Stimulated activated CD4-positive, alpha-beta T cell treated with anti-CD3 and anti-CD28 coated beads, Interleukin-12 subunit alpha, Interleukin-12 subunit beta, amount 100 ng/mL, for 48 hours (primary cell): Measurements from ENCODE around the gene KDM1B.
A peak's percentile ranks its signal among the peaks of the same experiment; 100 is the strongest.
"Not testable (repeated sequence)": the region's sequence is repeated elsewhere in the genome, so short reads cannot be mapped to it uniquely, and the experiment has no call there.

Experiments
- DNase-seq, 3 donors: peaks; one replicate each; pipeline ENCODE4 v3.0.0-alpha.2; 2020; ENCODE audit warnings: low read depth in 2 of 3, low spot score in 1 of 3

KDM1B gene

DNA sequence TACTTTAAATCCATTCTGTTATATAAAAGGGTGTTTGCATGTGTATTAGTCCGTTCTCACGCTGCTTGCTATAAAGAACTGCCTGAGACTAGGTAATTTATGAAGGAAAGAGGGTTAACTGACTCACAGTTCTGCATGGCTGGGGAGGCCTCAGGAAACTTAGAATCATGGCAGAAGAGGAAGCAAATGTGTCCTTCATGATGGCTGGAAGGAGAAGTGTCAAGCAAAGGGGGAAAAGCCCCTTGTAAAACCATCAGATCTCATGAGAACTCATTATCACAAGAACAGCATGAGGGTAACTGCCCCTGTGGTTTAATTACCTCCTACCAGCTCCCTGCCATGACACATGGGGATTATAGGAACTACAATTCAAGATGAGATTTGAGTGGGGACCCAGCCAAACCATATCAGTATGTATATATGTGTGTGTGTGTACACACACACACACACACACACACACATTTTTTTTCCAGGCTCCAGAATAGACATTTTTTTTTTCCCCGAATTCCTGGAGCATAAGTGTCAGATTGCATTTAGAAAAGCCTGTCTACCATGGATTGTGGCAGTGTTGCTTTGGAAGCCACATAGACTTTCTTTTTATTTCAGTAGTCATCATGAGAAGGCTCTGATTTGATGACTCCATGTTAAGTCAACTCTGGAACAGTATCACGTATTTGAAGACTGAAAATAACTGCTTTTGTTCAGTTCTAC, 31.5 kb downstream of the KDM1B start:
- DNase-seq = no peak

DNA sequence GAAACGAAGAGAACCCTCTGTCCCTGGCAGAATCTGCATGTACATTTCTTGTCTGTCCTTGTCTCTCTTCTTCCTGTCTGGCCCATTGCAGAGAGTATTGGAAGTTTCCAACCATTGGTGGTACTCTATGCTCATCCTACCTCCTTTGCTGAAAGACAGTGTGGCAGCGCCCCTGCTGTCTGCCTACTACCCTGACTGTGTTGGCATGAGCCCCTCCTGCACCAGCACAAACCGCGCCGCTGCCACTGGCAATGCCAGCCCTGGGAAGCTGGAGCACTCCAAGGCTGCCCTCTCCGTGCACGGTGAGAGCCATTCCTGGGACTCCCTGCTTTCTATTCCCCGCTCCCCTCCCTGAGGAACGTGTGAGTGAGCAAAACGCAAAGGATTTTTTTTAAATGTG, 32.5 kb downstream of the KDM1B start:
- no peak for DNase-seq

DNA sequence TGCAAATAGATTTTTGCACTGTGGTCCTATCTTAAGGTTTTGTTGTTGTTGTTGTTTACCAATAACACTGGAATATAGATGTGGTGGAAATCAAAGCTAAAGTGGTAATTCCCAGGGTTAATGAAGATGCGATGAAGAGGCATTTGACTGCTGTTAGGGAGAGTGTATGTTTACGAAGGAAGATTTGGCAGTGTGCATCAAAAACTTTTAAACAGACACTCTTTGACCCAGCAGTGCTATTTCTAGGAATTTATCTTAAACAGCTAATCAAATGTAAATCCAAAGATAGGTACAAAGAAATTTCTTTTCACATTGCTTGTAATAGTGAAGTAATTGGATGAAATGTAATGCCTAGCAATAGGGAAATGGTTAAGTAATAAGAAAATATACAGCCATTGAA, 34.0 kb downstream of the KDM1B start:
- no peak for DNase-seq

DNA sequence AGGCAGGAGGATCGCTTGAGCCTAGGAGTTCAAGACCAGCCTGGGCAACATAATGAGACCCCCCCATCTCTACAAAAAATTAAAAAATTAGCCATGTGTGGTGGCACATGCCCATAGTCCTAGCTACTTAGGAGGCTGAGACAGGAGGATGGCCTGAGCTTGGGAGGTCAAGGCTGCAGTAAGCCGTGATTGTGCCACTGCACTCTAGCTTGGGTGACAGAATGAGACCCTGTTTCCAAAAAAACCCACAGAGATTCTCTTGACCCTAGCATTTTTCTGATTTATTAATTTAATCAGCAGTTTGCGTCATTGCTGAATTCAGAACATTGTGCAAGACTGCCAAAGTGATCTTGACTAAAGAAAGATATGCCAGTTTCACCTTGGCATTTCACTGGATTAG, 36.8 kb downstream of the KDM1B start:
- DNase-seq = no peak

DNA sequence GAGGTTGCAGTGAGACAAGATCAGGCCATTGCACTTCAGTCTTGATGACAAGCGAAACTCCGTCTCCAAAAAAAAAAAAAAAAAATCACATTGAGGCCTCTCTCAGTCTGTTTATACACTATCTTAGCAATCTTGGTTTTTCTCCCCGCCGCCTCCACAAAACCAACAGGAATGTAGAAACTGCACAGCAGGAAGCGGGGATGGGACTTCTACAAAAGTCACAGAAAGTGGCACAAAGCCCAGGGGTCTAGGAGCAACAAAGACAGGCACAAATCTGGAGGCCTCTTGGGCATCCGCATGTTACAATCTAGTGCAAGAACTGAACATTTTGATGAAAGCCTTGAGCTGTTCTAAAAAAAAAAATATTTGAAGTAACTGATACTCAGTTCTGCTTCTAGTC, 48.6 kb downstream of the KDM1B start:
- DNase-seq = no peak

DNA sequence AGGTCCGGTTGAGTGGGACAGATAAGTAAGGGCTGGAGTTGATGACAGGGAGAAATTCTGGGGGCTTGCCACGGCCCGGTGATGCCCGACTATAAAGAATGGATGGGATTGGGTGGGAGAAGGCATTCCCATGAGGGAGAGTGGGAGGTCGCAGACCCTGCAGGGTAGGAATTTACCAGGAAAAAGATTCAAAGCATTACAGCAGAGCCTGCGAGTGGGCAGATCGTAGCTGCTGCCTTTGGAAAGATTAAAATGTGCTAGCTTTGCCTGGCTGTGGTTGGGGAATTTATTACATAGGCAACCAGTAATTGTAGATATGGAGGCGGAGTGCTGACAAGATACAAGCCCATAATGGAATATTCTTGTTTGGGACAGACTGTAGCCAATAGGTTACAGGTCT, 49.5 kb downstream of the KDM1B start:
- DNase-seq = no peak

DNA sequence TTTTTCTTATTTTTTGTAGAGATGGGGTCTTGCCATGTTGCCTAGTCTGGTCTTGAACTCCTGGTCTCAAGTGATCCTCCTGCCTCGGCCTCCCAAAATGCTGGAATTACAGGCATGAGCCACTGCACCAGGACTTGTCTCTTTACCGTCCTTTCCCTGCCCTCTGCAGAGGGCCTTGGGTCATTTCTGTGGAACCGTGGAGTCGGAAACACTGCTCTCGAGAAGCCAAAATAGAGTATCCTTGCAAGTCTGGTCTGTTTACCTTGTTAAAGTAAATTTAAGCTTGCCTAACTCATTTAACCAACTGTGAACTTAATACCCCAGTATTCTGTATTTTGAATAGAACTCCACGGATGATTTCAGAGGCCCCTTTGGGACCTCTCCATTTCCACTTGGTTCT, 51.4 kb downstream of the KDM1B start:
- DNase-seq = no peak

DNA sequence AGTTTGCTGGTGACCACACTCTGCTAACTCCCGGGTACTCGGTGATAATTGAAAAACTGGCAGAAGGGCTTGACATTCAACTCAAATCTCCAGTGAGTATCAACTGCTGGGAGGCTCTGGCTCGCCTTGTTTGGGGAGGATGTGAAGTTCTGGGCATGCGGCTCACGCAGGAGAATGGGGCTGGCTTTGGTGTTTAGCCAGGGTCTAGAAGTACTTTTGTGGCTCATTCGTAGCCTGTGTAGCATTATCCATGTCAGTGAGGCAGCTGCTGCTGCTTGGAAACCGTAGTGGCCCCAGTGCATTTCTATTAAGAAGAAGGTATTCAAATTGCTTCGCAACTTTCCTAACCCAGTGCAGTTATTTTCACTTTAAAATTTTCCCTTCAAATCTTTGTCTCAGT, 52.2 kb downstream of the KDM1B start:
- no peak for DNase-seq

DNA sequence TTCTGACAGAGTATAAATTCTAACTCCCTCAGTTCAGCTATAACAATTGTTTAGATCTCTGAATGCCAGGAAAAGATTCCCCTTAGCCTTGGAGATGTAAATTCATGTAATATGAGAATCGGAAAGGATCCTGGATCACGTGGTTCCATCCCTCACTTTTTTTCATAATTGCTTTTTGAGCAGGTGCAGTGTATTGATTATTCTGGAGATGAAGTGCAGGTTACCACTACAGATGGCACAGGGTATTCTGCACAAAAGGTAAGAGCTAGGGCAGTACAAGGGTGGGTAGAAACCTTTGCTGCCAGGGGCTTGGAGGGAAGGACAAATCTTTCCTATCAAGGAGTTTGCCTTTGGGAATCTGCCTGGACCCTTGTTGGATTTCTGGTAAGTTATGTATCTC, 52.7 kb downstream of the KDM1B start:
- no peak for DNase-seq

DNA sequence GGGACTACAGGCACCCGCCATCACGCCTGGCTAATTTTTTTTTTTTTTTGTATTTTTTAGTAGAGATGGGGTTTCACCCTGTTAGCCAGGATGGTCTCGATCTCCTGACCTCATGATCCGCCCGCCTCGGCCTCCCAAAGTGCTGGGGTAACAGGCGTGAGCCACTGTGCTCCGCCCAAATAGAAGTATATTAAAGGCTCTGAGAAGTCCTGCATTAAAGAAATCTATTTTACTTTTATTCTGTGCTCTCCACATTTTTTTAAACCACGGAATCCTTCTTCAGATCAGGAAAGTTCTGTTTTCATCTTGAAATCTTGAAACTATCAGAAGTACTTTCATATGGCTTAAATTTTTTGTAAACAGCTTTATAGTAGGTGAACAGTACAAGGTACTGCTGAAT, 53.6 kb downstream of the KDM1B start:
- not testable (repeated sequence) for DNase-seq

DNA sequence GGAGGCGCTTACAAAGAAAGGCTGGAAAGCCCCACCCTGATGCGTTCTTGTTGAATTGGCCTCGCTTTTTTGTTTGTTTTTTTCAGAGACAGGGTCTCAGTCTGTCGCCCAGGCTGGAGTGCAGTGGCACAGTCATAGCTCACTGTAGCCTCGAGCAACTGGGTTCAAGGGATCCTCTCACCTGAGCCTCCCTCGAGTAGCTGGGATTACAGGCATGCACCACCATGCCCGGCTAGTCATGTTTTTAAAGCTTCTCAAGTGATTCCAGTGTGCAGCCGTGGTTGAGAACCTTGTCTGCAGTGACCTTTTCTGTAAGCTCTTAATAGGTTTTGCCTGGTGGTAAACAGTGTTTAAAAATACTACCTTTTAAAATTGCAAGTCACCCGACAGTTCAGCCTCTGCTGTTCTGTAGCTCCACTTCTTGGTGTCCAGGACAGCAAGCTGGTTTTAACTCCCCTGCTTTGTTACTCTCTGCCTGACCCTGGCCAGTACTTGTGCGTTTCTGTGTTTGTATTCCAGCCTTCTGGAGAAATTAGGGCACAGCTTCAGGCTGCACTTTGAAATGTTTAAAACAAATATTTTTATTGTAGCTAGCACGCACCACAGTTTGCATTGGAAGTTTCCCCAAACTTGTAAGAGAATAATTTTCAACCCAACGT, 54.4 kb downstream of the KDM1B start:
- DNase-seq = no peak

DNA sequence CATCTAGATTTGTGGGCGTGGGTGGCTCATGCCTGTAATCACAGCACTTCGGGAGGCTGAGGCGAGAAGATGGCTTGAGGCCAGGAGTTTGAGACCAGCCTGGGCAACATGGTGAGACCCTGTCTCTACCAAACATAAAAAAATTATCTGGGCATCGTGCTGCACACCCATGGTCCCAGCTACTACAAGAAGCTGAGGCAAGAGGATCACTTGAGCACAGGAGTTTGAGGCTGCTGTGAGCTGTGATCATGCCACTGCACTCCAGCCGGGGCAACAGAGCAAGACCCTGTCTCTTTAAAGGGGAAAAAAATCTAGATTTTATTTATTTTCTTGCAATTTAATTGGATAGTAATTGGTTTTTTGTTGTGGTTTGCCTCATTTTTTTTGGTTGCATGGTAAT, 55.5 kb downstream of the KDM1B start:
- no peak for DNase-seq

DNA sequence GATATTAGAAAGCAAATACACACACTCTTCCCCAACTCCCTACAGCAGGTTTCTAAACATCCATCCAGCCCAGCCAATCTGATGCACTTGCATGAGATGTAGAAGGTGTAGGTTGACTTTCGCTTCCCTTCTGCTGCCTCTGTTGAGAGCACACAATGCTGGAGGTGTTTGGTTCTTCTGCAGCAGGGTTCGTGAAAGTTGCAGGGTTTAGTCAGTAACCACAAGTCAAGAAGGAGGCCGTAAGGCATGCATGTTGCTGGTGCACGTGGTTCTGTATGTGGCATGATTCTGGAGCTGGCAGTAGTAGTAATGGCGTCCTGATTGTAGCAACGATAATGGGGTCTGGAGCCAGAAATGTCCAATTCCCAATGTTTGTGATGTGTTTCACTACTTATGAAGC, 56.1 kb downstream of the KDM1B start:
- DNase-seq = peak in 2 of 3 donors; percentile 15 to 19

DNA sequence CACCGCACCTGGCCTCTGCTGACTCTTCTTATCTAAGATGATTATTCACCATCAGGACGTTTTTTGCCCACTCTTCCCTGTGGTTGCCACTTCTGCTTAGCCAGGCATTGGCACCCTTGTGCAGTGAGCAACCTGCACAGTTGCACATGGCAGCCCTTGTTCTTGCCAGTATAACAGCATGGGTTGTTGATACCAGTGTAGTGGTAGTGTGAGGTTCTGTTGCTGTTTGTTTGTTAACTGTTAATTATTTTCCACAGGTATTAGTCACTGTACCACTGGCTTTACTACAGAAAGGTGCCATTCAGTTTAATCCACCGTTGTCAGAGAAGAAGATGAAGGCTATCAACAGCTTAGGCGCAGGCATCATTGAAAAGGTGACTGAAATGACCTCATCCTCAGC, 57.0 kb downstream of the KDM1B start:
- DNase-seq = no peak

DNA sequence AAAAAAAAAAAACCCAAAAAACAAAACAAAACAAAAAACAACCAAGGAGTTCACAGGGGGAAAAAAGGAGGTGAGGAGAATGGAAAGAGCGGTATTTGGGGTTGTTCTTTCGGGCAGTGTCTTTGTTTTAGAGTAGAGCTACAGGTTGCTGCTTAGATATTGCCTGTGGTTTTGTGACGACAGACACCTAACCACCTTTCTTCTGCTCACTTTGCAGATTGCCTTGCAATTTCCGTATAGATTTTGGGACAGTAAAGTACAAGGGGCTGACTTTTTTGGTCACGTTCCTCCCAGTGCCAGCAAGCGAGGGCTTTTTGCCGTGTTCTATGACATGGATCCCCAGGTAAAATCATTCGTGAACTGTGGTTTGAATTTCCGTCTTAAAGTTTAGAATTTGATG, 58.2 kb downstream of the KDM1B start:
- DNase-seq = no peak

DNA sequence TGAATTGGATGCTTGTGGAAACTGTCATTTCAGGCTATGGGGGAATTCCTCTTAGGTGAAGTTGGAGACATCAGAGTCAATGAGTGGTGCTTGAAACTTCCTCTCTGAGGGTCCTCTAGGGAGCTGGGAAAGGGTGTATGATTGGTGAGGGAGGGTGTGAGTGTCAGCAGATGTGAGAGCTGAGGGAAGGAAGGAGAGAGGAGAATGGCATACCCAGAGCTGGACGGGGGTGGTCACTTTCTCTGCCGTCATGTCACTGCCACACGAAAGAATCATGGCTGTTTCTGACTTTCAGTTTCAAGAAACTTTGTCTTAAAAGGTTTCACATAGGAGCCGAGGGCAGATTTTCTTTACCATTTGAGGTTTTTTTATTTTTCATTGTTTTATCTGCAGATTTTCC, 58.8 kb downstream of the KDM1B start:
- DNase-seq = no peak

DNA sequence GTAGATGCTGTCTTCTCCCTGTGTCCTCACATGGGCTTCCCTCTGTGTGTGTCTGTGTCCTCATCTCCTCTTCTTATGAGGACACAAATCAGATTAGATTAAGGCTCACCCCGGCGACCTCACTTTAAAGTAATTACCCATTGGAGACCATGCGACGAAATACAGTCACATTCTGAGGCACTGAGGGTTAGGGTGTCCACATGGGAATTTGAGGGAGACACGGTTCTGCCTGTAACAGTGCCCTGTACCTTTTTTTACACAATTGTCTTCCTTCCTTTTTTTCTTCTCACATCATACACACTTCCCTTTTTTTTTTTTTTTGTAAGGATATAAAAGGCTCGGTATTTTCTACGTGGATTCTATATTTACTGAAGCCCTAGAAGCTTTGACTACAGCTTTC, 60.2 kb downstream of the KDM1B start:
- DNase-seq = no peak

DNA sequence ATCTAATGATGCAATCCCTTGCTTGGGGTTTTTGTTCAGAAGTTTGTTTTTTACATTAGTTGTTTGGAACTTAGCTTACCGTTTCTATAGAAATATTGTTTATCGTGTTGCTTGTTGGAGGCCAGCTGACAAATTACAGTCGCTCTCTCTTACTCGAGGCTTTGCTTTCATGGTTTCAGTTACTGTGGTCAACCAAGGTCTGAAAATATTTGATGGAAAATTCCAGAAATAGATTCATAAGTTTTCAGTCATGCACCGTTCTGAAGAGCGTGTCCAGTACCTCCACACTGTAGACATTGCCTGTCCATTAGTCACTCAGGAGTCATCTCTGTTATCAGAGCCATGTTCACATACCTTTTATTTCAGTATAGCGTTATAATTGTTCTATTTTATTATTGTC, 61.2 kb downstream of the KDM1B start:
- no peak for DNase-seq

DNA sequence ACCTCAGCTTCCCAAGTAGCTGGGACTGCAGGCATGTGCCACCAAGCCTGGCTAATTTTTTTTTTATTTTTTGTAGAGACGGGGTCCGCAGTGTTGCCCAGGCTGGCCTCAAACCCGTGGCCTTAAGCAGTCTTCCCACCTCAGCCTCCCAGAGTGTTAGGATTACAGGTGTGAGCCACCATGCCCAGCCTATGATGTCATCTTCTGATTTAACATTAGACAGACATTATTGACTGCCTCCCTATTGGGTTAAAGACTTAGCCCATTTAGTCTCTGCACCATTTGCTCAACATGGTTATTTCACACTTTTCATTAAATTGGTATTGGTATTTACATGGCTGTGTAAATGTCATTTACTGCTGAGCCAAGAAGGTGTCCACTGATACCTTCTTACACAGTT, 63.0 kb downstream of the KDM1B start:
- no peak for DNase-seq

DNA sequence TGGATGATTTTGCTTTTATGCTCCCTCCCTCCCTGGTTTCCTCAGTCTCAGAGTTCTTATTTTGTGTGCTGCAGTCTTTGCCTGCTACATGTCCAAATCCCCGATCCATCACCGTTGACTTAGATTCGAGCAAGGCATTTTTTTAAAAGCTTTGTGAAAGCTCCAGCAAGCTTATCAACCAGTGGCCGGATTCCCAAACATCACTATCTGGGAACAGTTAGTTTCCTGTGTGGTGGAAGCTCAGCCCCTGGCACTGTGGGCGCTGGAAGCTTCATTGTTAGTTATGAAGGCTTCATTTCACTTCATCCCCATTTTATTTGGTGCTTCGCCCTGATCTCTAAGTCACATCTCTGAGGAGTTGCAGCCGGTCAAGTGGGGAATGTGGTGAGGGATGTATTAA, 64.4 kb downstream of the KDM1B start:
- DNase-seq = no peak

DNA sequence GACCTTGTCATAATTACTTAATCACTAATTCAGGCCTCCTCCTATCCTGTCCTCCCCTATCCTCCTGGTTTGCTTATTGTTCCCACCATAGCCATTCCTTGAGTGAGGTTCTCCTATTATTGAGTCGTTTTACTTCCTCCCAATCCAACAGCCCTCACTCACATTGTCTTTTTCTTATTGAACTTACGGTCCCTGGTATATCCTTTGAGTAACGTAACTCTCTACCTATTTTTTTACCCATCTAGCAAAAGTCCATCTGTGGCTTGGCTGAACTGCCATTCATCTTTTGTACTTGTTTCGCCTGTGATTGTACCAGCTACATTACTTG, 66.0 kb downstream of the KDM1B start:
- no peak for DNase-seq

DNA sequence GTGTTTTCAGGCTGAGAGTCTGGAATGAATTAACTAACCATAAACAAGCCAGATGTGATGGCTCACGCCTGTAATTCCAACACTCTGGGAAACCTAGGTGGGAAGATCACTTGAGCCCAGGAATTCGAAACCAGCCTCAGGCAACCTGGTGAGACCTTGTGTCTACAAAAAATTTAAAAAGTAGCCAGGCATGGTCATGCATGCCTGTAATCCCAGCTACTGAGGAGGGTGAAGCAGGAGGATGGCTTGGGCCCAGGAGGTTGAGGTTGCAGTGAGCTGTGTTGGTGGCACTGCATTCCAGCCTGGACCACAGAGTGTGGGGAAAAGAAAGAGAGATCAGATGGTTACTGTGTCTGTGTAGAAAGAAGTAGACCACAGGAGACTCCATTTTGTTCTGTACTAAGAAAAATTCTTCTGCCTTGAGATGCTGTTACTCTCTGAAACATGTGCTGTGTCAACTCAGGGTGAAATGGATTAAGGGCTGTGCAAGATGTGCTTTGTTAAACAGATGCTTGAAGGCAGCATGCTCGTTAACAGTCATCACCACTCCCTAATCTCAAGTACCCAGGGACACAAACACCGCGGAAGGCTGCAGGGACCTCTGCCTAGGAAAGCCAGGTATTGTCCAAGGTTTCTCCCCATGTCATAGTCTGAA, 71.4 kb downstream of the KDM1B start:
- not testable (repeated sequence) for DNase-seq

DNA sequence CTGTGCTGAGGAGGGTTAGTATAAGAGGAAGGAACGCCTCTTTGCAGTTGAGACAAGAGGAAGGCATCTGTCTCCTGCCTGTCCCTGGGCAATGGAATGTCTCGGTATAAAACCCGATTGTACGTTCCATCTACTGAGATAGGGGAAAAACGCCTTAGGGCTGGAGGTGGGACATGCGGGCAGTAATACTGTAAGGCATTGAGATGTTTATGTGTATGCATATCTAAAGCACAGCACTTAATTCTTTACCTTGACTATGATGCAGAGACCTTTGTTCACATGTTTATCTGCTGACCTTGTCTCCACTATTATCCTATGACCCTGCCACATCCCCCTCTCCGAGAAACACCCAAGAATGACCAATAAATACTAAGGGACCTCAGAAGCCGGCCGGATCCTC, 71.9 kb downstream of the KDM1B start:
- DNase-seq = not testable (repeated sequence)
